GM18505 (cell line): ENCODE results near the gene GNAT2.

ENCODE experiments used
- ATAC-seq: cut with Tn5 transposase; IDR thresholded peaks from one replicate; pipeline ENCODE4 v1.9.1; 2021; ENCODE audit not compliant: unreplicated experiment
- POLR2A ChIP-seq: IDR thresholded peaks from 4 replicates; pipeline ENCODE4 v1.6.1; 2011; ENCODE audit warnings: borderline replicate concordance; ENCODE audit not compliant: insufficient read depth, insufficient read length; ENCODE audit errors: extremely low read depth

Gene GNAT2

DNA sequence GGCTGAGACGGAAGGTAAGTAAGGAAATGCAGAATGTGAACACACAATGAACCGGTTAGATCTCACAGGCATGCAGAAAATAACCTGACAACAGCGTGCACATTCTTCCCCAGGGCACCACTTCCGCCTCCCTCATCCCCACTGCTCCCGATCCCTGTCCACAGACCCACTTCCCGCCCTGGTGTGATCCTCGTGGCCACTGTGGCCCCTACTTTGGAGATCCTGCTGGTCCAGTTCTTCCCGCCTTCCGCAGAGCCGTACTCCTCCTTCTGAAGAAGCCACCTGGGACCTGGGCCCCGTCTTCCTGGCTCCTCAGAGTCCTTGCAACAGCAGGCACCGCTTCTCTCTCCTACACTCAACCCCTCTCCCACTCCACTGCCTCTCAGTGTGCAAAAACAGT lies 35.1 kb upstream of the GNAT2 start:
- no peak for TF ChIP-seq POLR2A
- ATAC-seq, result no peak

DNA sequence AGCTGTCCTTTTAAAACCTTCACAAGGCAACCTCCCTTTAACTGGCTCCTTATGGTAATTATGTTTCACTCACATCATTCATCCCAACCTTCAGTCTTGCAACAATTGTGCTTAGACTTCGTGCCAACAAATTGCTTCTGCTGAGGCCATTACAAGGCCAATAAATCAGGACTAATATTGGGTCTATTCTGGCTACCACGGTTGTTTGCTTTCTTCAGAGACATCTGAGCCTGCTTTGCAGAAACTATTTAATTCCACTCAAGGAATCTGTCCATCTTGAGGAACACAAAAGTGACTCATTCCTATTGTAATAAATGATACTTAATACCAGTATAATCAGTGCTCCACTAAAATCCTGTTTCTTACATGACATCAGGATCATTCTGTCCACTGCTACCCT lies 33.9 kb upstream of the GNAT2 start:
- no peak for ATAC-seq
- no peak for TF ChIP-seq POLR2A

DNA sequence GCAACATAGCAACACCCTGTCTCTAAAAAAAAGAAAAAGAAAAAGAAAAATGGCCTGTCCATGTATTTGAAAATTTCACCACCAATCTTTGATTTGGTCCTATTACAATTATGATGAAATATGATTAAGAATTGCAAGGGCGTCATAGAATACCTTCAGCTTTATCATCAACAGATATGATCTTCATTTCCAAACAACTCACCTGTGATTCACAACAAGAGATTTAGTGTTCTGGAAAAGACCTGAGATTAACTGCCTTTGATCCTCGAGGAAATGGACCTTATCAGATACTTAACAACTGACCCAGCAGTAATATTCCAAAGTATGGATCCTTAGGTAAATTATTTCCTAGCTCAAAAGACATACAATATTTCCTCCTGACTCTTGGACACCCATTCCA lies 33.0 kb upstream of the GNAT2 start:
- ATAC-seq, result no peak
- TF ChIP-seq POLR2A, result no peak

GRCh38 chr1:109650609-109651008 lies 31.2 kb upstream of the GNAT2 start:
- ATAC-seq, result no peak
- TF ChIP-seq POLR2A, result no peak

- no peak for TF ChIP-seq POLR2A
- no peak for ATAC-seq
Measured at GRCh38 chr1:109649491-109649914, 30.1 kb upstream of the GNAT2 start.

DNA sequence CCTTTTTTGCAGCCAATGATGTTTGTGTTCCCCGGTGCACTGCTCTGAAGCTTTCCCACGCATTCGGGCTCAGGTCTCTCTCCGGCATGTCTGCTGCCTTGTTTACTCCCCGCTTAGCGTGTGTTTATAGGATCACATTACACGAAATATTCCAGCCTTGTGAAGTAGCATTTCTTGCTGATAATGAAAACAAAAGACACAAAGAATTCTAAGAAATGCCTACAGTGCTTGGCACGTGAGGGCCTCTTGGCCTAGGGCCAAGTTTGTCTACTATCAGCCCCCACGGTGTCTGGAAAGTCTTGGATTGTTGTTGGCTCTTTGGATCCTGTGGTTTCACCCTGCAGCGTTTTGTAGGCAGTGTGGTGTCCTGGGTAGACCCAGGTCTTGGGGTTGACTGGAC lies 25.3 kb upstream of the GNAT2 start:
- TF ChIP-seq POLR2A, result no peak
- ATAC-seq, result no peak

- TF ChIP-seq POLR2A, result no peak
- peak; percentile 89 for ATAC-seq
Measured at GRCh38 chr1:109643385-109644230, 24.2 kb upstream of the GNAT2 start.

DNA sequence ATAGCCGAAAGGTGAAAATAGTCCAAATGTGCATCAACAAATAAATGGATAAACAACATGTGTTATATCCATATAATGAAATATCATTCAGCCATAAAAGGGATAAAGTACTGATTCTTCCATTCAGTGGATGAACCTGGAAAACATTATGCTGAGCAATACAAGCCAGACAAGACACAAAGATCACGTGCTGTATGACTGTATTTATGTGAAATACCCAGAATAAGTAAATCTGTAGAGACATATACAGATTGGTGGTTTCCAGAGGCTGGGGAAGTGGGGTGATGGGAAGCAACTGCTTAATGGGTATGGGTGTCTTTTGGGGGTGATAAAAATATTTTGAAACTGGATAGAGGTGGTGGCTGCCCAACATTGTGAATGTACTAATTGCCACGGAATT lies 23.2 kb upstream of the GNAT2 start:
- TF ChIP-seq POLR2A, result no peak
- ATAC-seq, result no peak

- ATAC-seq, result no peak
- no peak for TF ChIP-seq POLR2A
Measured at GRCh38 chr1:109641861-109642260, 22.4 kb upstream of the GNAT2 start.

DNA sequence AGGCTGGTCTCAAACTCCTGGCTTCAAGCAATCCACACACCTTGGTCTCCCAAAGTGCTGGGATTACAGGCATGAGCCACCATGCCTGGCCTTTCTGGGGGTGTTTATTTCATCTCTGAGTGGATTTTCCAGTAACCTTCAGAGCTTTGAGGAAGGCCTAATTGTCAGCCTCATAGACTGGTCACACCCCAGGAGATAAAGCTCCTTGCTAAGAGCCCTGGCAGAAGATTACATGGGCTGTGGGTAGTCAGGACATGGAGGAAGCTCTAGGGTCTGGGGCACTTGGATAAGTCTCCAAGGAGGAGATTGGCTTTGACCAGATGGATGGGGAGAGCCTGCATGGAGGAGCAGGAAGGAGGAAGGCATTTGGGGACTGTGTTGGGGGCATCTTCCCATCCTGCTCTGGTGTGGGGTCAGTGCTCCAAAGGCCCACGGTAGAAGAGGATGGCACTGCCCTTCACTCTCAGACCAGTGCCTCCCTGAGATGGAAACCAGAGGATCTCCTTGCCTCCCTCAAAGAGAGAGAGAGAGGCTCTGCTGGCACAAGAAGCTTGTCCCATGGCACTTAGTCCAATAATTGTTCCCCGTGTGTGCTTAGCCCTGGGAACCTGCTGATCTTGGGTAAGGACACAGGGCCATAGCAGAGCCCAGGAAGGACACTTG lies 21.8 kb upstream of the GNAT2 start:
- no peak for ATAC-seq
- no peak for TF ChIP-seq POLR2A

GRCh38 chr1:109640285-109640865 lies 21.0 kb upstream of the GNAT2 start:
- no peak for ATAC-seq
- no peak for TF ChIP-seq POLR2A

DNA sequence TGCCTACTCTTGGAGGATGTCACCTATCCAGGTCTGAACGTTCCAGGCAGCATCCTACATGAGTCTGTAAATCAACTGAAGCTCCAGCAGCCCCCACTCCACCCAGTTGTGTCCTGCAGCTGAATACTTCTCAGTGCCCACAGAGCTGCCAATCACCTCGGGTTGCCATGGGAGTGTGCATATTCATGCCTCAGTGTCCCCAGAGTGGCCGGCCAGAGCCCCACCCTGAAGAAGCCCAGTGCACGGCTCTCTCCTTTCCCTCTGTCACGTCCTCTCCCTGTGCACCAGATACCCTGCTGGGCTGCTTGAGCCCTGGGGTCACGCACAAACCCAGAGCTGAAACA lies 20.4 kb upstream of the GNAT2 start:
- ATAC-seq, result no peak
- TF ChIP-seq POLR2A, result no peak

- ATAC-seq, result no peak
- TF ChIP-seq POLR2A, result no peak
Measured at GRCh38 chr1:109639063-109639840, 19.8 kb upstream of the GNAT2 start.
